ENCODE results near the gene SNIP1. TPM values are rescaled to one million over a fixed set of nuclear protein-coding genes. Genes with fewer than 3 reads are reported as not detected.

Gene SNIP1
- total RNA-seq, 1 donor from 2014 or later, result 34.7 TPM

- intact Hi-C loops (cut with micrococcal nuclease), result no loop called here
- Mint-ChIP-seq H3K4me3 (peak overlapping the region; percentile 94), H3K36me3 (ENCODE audit: low read depth) (peaks cover 18% of the 10 kb centered on the region), H3K9me3 (no peaks in the 10 kb centered on the region), H3K27me3 (no peaks in the 10 kb centered on the region), H3K27ac (peak overlapping the region; percentile 98), H3K4me1 (peaks cover 43% of the 10 kb centered on the region)
- no peak for TF ChIP-seq CTCF (IDR thresholded peaks at IDR 0.05)
- no peak for DNase-seq
- ChIA-PET CTCF (interaction anchor here (0.7 to 2.0 kb wide), 8 partner anchors 20 to 166 kb away, joined by 3 to 11 read pairs (median 5); partner anchors contain the start of gene SNIP1), POLR2A (interaction anchor here (0.6 to 2.2 kb wide), 14 partner anchors 9 to 1210 kb away, joined by 3 to 42 read pairs (median 7); partner anchors contain the start of genes CDCA8, GNL2, MRPS15 and SNIP1)
- ATAC-seq (ENCODE audit: low read depth), result no peak
Measured at GRCh38 chr1:37515185-37516034, 38.7 kb downstream of the SNIP1 start.

- Mint-ChIP-seq H3K27ac (peak within 1 kb of the TSS; percentile 98), H3K4me1 (peaks cover 39% of the 10 kb centered on the region), H3K9me3 (no peaks in the 10 kb centered on the region), H3K36me3 (ENCODE audit: low read depth) (peaks cover 18% of the 10 kb centered on the region), H3K4me3 (peak within 1 kb of the TSS; percentile 96), H3K27me3 (no peaks in the 10 kb centered on the region)
- intact Hi-C loops (cut with micrococcal nuclease), result loop anchor here (1.0 kb wide), 4 partner anchors 40 to 178 kb away; partner anchors contain the start of genes CDCA8, GNL2, SNIP1 and ZC3H12A
- ChIA-PET POLR2A (interaction anchor here (0.6 to 2.2 kb wide), 15 partner anchors 8 to 1210 kb away, joined by 3 to 42 read pairs (median 6); partner anchors contain the start of genes CDCA8, GNL2, MRPS15 and SNIP1), CTCF (interaction anchor here (0.7 to 2.0 kb wide), 9 partner anchors 19 to 167 kb away, joined by 3 to 11 read pairs (median 5); partner anchors contain the start of gene SNIP1)
- ATAC-seq (ENCODE audit: low read depth), result peak; percentile 95
- no peak for TF ChIP-seq CTCF (IDR thresholded peaks at IDR 0.05)
- DNase-seq, result peak; percentile 93
Measured at GRCh38 chr1:37514350-37515184, 39.5 kb downstream of the SNIP1 start, which contains the start of gene MEAF6. MEAF6 (minus strand) TSS chr1:37514766; CDS start chr1:37514746, 20 bp downstream.

GRCh38 chr1:37513795-37514349 is 40.2 kb downstream of the SNIP1 start:
- Mint-ChIP-seq H3K27ac (peak overlapping the region; percentile 83), H3K27me3 (no peaks in the 10 kb centered on the region), H3K9me3 (no peaks in the 10 kb centered on the region), H3K4me3 (peak overlapping the region; percentile 96), H3K36me3 (ENCODE audit: low read depth) (peaks cover 24% of the 10 kb centered on the region), H3K4me1 (peaks cover 37% of the 10 kb centered on the region)
- intact Hi-C loops (cut with micrococcal nuclease), result loop anchor here (1.0 kb wide), 4 partner anchors 40 to 178 kb away; partner anchors contain the start of genes CDCA8, GNL2, SNIP1 and ZC3H12A
- peak; percentile 9 for ATAC-seq (ENCODE audit: low read depth)
- ChIA-PET CTCF (interaction anchor here (1.0 to 2.0 kb wide), 5 partner anchors 18 to 40 kb away, joined by 3 to 11 read pairs (median 5); partner anchors contain the start of gene SNIP1), POLR2A (interaction anchor here (0.6 to 2.2 kb wide), 10 partner anchors 8 to 1050 kb away, joined by 3 to 42 read pairs (median 6); partner anchors contain the start of genes CDCA8, MRPS15, SNIP1 and ZC3H12A)
- peak; percentile 29 for DNase-seq
- TF ChIP-seq CTCF (IDR thresholded peaks at IDR 0.05), result no peak

GRCh38 chr1:37509181-37509580 is 44.9 kb downstream of the SNIP1 start:
- intact Hi-C loops (cut with micrococcal nuclease), result no loop called here

More at GRCh38 chr1:37509181-37509580, 44.9 kb downstream of the SNIP1 start:
- Mint-ChIP-seq H3K36me3 (ENCODE audit: low read depth) (peaks cover 58% of the 10 kb centered on the region), H3K4me3 (no peak overlapping the region), H3K4me1 (peaks cover 38% of the 10 kb centered on the region), H3K9me3 (no peaks in the 10 kb centered on the region), H3K27me3 (no peaks in the 10 kb centered on the region), H3K27ac (peak overlapping the region; percentile 13)
- CTCF ChIA-PET, result interaction anchor here (0.9 to 1.0 kb wide), 2 partner anchors 21 to 53 kb away, joined by 3 read pairs; no protein-coding TSS in a partner anchor
- TF ChIP-seq CTCF (IDR thresholded peaks at IDR 0.05), result no peak
- POLR2A ChIA-PET, result interaction anchor here (0.6 to 1.2 kb wide), 5 partner anchors 12 to 337 kb away, joined by 3 to 4 read pairs (median 3); no protein-coding TSS in a partner anchor
- no peak for ATAC-seq (ENCODE audit: low read depth)
- no peak for DNase-seq

All from activated B cell treated with CpG ODN at 0.5 μM for 24 hours (primary cell).